ENCODE measurements around the gene SIGLEC12. TPM values are rescaled to one million over a fixed set of nuclear protein-coding genes. Genes with fewer than 3 reads are reported as not detected.
"Not testable (repeated sequence)": the region's sequence is repeated elsewhere in the genome, so short reads cannot be mapped to it uniquely, and the experiment has no call there.

Gene SIGLEC12
- polyA plus RNA-seq, 3 donors = 0.13 to 0.19 TPM; not detected in 1

GRCh38 chr19:51524666-51525264, 23.2 kb upstream of the SIGLEC12 start:
- DNase-seq = no peak

DNA sequence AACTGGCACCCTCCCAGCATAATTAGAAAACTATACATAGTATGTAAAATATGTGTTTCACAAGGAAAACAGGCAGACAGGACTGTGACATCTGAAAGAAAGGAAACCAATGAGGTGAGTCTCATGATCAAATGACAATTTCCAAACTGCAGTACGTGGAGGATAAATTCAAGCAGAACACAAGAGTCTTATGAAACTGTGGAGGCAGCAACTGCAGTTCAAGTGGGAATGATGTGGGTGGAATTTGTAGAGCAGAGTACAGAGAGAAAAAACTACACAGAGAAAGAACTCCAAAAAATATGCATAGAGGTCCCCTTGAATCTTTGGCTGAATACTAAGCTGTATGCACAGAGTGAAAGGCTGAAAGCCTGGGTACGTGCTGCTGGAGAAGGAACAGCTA, 20.2 kb upstream of the SIGLEC12 start:
- no peak for DNase-seq

GRCh38 chr19:51521357-51521756, 19.8 kb upstream of the SIGLEC12 start:
- no peak for DNase-seq

DNA sequence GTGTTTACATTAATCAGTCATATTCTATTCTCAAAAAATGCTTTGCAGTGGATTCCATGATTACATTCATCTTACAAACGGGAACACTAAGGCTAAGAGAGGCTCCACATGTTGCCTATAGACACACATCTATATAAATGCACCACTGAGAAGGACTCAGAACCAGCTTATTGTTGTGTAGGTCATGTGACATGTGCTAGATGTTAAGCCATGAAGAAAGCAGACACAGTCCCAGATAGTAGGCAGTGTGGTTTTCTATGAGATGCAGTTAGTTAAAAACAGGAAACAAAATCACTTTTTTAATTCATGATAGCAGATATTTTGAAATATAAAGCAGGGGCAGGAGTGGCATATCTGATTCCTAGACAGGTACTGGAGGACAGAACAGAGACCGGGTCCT, 19.1 kb upstream of the SIGLEC12 start:
- no peak for DNase-seq

GRCh38 chr19:51514866-51515481, 13.4 kb upstream of the SIGLEC12 start:
- peak; percentile 17 for DNase-seq

DNA sequence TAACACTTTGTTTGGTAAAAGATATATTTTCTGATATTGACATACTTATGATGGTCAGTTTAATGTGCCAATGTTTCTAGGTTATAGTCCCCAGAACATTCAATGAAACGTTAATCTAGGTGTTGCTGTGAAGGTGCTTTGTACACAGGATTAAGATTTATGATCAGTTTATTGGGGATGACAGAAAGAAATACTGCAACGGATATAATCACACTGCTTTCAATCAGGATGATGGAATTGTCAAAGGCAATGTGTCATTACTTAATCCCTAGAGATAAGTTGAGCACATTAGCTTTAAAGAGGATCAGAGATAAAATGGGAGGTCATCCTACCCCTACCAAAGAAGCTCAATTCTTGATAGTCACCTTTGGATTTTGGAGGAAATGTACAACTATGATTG, 12.4 kb upstream of the SIGLEC12 start:
- DNase-seq = no peak

DNA sequence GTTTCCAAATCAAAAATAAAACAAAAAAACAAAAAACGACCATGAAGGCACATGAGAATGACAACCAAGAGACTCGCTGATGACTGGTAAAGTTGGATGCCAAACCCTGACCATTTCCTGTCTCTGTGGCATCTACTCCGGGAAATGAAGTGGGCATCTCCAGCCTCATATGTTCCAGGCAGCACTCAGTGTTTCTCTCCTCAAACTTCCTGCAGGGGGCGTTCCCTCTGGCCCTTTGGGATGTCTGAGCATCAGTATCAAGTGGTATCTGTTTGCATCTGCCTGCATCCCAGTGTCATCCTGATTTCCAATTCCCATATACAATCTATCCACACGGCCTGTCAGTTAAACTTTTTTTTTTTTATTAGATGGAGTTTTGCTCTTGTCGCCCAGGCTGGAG, 9.8 kb upstream of the SIGLEC12 start:
- no peak for DNase-seq

DNA sequence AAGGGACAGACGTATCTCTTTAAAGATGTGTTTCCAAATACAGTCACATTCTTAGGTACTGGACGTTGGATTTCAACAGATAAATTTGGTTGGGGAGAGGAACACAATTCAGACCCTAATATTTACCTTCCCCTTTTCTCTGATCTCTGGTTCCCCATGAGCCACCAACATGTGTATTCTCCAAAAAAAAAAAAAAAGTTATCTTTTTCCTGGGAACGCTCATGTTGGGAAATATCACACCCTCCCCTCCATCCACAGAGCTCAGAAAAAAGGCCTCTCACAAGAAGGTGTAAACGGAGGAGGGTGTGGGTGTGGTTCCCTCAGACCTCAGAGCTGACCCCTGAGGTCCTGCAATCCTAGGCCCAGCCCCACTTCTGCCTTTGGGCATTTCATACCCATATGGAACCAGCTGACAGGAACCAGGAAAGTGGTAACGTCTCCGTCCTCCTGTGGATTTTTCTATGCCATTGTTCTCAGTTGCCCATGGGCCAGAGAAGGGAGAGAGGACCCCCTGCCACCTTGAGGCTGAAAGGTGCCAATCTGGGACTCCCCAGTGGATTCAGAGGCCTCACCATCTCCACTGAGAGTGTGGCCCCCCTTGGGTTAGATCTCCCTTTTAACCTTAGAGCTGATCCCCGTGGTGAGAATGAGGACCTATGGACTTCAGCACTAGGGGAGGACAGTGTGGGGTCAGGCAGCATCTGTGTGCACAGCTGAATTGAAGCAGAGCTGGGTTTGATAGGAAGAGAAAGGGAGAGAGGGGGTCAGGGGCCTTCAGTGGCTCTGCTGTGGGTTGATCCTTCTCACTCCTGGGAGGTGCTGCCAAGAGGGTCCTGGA, 8.4 kb upstream of the SIGLEC12 start:
- DNase-seq = no peak

DNA sequence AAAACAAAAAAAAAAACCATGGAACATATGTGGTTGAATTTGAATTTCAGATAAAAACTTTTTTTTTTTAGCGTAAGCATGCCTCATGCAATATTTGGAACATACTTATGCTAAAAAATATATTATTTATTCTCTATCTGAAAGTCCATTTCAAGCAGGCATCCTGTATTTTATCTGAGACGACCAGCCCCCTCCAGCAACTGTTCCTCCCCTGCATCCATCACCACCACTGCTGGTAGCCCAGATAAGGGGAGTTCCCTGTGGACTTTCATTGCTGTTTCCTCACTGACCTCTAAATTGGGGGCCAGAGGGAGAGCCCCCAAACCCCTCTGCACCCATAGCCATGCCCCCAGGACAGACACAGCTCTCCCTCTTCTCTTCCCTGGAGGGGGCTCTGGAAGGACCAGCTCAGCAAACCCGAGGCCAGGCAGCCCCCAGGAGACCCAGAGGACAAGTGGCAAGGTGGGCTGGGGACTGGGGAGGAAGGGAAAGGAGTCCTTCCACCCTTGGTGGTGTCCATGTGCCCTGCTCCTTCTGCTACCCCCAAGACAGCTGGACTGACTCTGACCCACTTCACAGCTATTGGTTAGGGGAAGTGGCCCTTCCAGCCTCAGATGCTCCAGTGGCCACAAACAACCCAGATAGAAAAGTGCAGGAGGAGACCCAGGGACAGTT, 6.6 kb upstream of the SIGLEC12 start:
- DNase-seq = no peak

GRCh38 chr19:51507640-51508058, 6.0 kb upstream of the SIGLEC12 start:
- DNase-seq = no peak

GRCh38 chr19:51507192-51507591, 5.6 kb upstream of the SIGLEC12 start:
- DNase-seq = no peak

GRCh38 chr19:51505904-51506303, 4.3 kb upstream of the SIGLEC12 start:
- DNase-seq = no peak

DNA sequence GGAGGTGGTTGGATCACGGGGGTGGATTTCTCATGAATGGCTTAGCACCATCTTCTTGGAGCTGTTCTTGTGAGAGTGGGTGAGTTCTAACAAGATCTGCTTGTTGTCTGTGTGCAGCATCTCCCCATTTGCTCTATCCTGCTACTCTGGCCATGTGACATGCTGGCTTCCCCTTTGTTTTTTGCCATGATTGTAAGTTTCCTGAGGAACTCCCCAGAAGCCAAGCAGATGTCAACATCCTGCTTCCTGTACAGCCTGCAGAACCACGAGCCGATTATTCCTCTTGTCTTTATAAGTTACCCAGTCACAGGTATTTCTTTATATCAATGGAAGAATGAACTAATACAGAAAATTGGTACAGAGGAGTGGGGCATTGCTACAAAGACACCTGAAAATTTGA, 2.3 kb upstream of the SIGLEC12 start:
- DNase-seq = no peak

GRCh38 chr19:51503286-51503817, 1.8 kb upstream of the SIGLEC12 start:
- DNase-seq = no peak

- not testable (repeated sequence) for DNase-seq
Observed at GRCh38 chr19:51500931-51501330, 669 bp downstream of the SIGLEC12 start.

DNA sequence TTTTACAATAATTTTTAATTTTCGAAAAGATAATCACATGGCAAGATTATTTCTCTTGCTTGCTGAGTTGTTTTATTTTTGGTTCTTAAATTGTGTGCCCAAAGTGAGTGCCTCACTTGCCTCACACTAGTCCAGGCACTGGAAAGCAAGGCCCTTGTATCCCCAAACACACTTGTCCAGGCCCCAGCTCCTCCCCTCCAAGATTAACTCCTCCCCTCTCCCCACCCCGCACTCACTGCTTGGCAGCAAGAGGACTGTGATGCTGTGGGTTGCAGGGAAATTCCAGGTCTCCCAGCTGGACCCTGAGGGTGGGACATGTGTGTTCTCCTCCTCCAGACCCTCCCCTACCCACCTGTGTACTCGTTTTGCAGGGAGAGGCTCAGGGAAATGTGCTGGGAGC, 3.9 kb downstream of the SIGLEC12 start:
- DNase-seq = no peak

- DNase-seq = no peak
Observed at GRCh38 chr19:51493776-51494175, 7.8 kb downstream of the SIGLEC12 start.

DNA sequence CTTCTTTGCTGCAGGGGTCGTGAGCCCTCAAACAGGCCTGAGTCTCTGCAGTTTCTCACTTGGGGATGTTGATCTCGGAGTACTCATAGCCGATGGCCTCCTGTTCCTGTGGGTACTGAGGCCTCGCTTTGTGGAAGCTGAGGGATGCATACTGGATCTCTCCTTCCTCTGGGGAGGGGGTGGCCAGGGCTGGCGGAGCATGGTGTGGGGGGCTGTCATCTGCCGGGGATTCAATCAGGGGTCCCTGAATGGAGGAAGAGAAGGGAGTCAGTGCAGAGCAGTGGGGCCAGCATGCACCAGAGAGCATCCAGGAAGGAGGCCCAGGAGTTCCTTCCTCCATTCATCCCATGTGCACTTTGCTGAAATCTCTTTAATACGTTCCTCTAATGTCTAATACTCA, 10.0 kb downstream of the SIGLEC12 start:
- no peak for DNase-seq

DNA sequence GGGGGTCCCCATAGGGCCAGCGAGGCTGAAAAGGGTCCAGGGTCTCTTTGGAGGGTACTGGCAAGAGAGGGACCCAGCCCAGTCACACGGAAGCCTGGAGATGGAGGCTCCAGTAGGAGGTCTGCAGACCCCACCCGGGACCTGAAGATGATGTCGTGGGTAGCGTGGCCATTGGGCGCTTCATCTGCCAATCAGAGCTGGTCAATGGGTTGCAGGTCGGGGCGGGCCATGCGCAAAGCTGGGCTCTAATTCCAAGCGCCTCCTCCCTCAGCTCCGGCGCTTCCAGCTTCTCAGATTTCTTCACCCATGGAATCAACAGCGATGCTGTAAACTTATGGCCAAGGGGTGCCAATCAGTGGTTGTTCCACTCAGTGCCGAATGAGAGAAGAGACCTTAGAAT, 10.9 kb downstream of the SIGLEC12 start:
- no peak for DNase-seq

- DNase-seq = no peak
Observed at GRCh38 chr19:51489113-51489512, 12.5 kb downstream of the SIGLEC12 start.

DNA sequence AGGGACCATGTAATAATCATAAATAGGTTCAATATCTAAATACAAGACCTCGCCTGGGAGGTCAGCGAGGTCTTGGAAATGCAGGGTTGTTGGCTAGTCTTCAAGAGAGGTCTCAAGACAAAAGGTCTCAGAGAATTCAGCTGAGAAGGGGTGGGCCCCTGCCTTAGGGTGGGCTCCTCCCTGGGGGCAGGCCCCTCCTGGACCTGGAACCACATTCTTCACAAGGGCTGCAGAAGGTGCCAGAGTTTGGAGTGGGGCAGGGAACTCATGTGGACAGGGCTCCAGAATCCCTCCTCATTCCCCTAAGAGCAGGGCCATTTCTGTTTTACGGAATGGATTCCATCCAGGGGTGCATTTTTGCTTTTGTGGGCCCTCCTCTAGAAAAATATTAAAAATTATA, 13.1 kb downstream of the SIGLEC12 start:
- DNase-seq = no peak

GRCh38 chr19:51485960-51486660, 15.5 kb downstream of the SIGLEC12 start:
- no peak for DNase-seq
